Measurements from ENCODE around the gene TNK2.
"Not testable (repeated sequence)": the region's sequence is repeated elsewhere in the genome, so short reads cannot be mapped to it uniquely, and the experiment has no call there.

The TNK2 gene

DNA sequence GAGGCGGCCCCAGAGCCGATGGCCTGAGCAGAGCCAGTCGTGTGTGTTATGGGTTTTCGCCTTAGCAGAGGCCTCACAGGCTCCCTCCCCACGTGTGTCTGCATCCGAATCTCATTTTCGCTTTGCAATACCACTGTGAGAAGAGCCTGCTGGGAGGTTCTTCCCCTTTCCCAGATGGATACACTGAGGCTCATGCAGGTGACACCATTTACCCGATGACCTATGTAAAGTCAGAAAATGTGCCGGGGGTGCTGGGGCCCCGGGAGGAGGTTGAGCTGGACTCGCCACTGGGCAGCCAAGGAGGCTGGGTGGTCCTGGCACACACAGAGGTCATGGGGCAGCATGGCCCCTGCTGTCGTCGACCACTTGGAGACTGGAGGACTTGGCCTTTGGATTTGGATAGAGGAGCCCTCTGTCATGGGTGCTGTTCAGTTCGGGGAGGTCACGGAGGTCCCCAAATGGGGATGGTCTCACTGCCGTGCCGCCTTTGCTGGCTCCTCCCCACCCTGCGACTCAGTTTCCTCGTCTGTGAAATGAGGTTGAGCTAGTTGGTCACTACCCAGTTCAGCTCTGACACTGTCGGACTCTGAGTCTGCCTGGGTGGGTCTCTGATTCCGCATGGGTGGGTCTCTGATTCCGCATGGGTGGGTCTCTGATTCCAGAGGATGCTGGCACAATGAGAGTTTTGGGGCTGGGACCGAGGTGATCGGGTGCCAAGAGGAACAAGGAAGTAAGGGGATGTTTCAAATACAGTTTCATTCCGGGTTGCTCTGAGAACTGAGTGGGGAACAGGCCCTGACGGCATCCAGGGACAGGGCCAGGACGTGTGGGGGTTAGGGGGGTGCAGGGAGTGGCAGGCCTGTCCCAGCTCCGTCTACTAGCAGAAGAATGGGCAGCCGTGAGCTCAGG lies 73.4 kb downstream of the TNK2 start:
- H3K4me3 ChIP-seq (ENCODE audit: low read length): no peak overlapping the region
- TF ChIP-seq, protein P1, sequence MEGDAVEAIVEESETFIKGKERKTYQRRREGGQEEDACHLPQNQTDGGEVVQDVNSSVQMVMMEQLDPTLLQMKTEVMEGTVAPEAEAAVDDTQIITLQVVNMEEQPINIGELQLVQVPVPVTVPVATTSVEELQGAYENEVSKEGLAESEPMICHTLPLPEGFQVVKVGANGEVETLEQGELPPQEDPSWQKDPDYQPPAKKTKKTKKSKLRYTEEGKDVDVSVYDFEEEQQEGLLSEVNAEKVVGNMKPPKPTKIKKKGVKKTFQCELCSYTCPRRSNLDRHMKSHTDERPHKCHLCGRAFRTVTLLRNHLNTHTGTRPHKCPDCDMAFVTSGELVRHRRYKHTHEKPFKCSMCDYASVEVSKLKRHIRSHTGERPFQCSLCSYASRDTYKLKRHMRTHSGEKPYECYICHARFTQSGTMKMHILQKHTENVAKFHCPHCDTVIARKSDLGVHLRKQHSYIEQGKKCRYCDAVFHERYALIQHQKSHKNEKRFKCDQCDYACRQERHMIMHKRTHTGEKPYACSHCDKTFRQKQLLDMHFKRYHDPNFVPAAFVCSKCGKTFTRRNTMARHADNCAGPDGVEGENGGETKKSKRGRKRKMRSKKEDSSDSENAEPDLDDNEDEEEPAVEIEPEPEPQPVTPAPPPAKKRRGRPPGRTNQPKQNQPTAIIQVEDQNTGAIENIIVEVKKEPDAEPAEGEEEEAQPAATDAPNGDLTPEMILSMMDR (conservative IDR thresholded peaks at IDR 0.05; ENCODE audit: low read length): no peak
- no peak for DNase-seq (ENCODE audit: low read depth)

DNA sequence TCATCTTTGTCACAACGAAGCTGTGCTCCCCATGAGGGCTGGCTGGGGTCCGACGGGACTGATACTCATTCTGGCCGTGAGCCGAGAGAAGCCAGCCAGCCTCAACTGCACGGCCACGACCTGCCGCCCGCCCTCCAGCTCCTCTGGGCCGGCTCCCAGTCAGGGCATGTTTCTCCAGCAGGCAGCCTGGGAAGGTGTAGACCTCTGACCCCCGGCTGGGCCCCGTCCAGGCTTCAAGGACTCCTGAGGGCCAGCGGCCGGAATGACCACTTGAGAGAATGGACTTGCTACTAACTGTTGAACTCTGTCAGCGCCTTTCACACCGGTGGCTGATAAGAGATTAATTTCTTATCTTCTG lies 78.5 kb downstream of the TNK2 start:
- H3K4me3 ChIP-seq (ENCODE audit: low read length): no peak overlapping the region
- TF ChIP-seq, protein P1 (conservative IDR thresholded peaks at IDR 0.05; ENCODE audit: low read length): no peak
- no peak for DNase-seq (ENCODE audit: low read depth)

DNA sequence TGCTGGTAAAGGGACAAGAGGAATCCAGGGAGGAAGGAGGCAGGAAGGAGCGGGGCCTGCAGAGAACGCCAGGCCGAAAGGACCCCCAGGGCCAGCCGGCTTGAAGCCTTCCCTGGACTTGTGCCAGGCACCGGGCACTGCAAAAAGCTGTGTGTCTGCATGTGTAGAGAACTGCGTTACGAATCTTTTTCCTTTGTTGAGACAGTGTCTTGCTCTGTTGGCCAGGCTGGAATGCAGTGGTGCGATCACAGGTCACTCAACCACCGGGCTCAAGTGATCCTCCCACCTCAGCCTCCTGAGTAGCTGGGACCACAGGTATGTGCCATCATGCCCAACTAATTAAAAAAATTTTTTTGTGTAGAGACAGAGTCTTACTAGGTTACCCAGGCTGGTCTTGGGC lies 79.6 kb downstream of the TNK2 start:
- TF ChIP-seq, protein P1 (conservative IDR thresholded peaks at IDR 0.05; ENCODE audit: low read length): no peak
- no peak overlapping the region for H3K4me3 ChIP-seq (ENCODE audit: low read length)
- no peak for DNase-seq (ENCODE audit: low read depth)

DNA sequence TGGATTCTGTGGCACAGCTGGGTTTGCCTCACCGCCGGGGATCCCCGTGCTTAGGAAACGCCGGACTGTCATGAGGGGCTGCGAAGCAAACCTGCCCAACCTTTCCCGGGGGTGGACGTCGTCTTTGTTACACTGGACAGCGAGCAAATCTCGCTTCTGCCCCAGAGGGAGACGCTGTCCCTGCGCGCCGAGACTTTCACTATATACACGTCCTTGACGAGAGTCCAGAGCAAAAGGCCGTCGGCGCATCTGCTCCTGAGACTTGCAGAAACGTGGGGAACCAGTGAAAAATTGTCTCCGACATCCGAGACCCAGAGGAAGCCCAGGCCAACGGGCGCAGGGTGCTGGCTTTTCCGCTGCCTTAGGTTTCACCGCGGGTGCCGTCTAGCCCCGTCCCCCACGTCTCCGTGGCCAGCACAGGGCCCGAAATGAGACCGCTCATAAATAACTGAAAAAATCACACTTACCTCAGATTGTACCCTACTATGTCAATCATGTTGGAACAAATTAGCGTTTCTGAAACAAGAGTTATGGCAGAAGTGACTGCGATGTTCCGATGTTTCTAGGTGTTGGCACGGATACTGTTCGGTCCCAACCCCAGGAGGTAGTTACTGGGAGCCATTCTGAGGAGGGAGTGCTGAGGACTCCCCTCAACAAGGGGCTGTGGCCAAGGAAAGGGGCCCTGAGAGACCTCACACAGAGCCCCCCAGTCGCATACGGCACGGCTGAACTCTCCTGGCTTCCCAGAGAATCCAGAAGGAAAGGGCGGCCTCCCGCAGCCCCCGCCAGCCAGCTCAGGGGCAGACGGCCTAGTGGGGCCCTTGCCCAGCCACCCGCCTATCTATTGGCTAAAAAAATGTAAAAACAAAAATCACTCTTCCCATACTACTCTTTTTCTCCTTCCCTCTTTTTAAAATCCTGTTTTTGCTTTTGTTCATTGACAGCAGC lies 82.2 kb downstream of the TNK2 start:
- no peak for DNase-seq (ENCODE audit: low read depth)
- TF ChIP-seq, protein P1 (conservative IDR thresholded peaks at IDR 0.05; ENCODE audit: low read length): no peak
- no peak overlapping the region for H3K4me3 ChIP-seq (ENCODE audit: low read length)

DNA sequence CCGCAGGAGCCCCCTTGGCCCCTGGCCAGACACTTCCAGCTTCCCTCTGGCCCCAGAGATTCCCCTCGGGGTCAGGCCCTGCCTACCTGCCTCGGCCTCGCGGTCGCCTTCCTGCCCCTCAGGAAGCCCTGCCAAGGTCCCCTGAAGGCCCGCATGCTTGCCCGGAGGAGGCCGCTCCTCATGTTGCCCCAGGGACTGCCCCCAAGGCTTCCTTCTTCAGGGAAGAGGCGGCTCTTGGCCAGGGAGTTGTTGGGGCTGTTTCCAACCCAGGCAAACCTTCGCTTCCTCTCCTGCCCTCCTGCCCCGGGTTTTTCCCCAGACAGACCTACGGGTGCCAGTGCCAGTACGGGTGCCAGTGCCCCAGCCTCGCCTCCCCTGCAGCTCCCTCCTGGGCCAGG lies 83.2 kb downstream of the TNK2 start:
- TF ChIP-seq, protein P1 (conservative IDR thresholded peaks at IDR 0.05; ENCODE audit: low read length): no peak
- no peak overlapping the region for H3K4me3 ChIP-seq (ENCODE audit: low read length)
- no peak for DNase-seq (ENCODE audit: low read depth)

DNA sequence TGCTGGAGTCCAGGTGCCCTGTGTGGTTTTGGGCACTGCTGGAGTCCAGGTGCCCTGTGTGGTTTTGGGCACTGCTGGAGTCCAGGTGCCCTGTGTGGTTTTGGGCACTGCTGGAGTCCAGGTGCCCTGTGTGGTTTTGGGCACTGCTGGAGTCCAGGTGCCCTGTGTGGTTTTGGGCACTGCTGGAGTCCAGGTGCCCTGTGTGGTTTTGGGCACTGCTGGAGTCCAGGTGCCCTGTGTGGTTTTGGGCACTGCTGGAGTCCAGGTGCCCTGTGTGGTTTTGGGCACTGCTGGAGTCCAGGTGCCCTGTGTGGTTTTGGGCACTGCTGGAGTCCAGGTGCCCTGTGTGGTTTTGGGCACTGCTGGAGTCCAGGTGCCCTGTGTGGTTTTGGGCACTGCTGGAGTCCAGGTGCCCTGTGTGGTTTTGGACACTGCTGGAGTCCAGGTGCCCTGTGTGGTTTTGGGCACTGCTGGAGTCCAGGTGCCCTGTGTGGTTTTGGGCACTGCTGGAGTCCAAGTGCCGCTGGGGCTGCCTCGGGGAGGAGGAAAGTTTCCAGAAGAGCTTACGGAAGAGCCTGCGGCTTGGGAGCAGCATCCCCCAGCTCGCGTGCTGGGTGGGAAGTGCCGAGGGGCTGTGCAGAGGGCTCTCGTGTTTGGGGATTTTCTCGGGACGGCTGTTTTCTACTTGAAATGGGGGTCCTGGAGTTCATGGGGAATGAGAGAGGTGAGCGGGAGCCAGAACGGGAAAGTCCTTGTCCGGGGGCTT lies 83.7 kb downstream of the TNK2 start:
- DNase-seq (ENCODE audit: low read depth): not testable (repeated sequence)

DNA sequence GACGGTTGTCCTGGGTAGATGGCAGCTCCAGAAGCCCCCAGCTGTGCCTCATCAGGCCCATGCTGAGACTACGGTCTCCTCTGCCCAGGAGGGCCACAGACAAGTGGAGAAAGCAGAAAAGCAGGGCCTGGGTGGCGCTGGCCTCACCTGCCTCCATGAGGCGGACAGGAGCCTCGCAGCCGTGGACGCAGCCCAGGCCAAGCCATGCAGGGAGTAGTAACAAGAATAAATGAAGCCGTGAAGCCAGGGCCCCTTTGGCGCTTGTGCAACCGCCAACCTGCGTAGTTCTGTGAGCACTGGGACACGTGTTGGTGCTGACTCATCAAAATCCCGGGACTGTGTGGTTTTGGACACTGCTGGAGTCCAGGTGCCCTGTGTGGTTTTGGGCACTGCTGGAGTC lies 84.4 kb downstream of the TNK2 start:
- TF ChIP-seq, protein P1 (conservative IDR thresholded peaks at IDR 0.05; ENCODE audit: low read length): no peak
- DNase-seq (ENCODE audit: low read depth): no peak
- no peak overlapping the region for H3K4me3 ChIP-seq (ENCODE audit: low read length)

More for the DNA sequence above, 83.7 kb downstream of the TNK2 start:
- H3K4me3 ChIP-seq (ENCODE audit: low read length): not testable (repeated sequence)
